IMR-90 (cell line): ENCODE measurements around the gene MOAP1.

Experiments used
- BHLHE40 ChIP-seq: fragments of 150-350 bp; IDR thresholded peaks from 2 replicates; pipeline ENCODE4 v1.6.1; 2016; ENCODE audit warnings: mild to moderate bottlenecking, low read depth, low read length
- CHD1 ChIP-seq: IDR thresholded peaks from 2 replicates; pipeline ENCODE4 v1.6.1; 2012; ENCODE audit warnings: low read depth, low read length, improper control_type of control experiment
- MAFK ChIP-seq: IDR thresholded peaks from 2 replicates; pipeline ENCODE4 v1.6.1; 2012; ENCODE audit warnings: low read depth, low read length, improper control_type of control experiment
- MAZ ChIP-seq: IDR thresholded peaks from 2 replicates; pipeline ENCODE4 v1.6.1; 2012; ENCODE audit warnings: low read depth, mild to moderate bottlenecking, low read length, improper control_type of control experiment, moderate library complexity, borderline replicate concordance
- MXI1 ChIP-seq: IDR thresholded peaks from 2 replicates; pipeline ENCODE4 v1.6.1; 2012; ENCODE audit warnings: low read depth, mild to moderate bottlenecking, low read length, moderate library complexity, borderline replicate concordance
- POLR2A ChIP-seq: IDR thresholded peaks from 2 replicates; pipeline ENCODE4 v1.6.1; 2012; ENCODE audit warnings: mild to moderate bottlenecking, low read depth, low read length
- RAD21 ChIP-seq: IDR thresholded peaks from 2 replicates; pipeline ENCODE4 v1.6.1; 2012; ENCODE audit warnings: low read length, improper control_type of control experiment
- RCOR1 ChIP-seq: IDR thresholded peaks from 2 replicates; pipeline ENCODE4 v1.6.1; 2012; ENCODE audit warnings: mild to moderate bottlenecking, low read length, improper control_type of control experiment; ENCODE audit not compliant: insufficient replicate concordance
- RFX5 ChIP-seq: IDR thresholded peaks from 2 replicates; pipeline ENCODE4 v1.8.0; 2012; ENCODE audit warnings: low read depth, mild to moderate bottlenecking, low read length, moderate library complexity
- SMC3 ChIP-seq: fragments of 150-350 bp; IDR thresholded peaks from 2 replicates; pipeline ENCODE4 v1.6.1; 2016; ENCODE audit warnings: low read depth, mild to moderate bottlenecking, antibody characterized with exemption, low read length, moderate library complexity
- TF ChIP-seq, protein P1 (sequence below): conservative IDR thresholded peaks from 2 replicates; pipeline ENCODE4 v1.5.1; 2012; ENCODE audit warnings: mild to moderate bottlenecking, low read depth, low read length, improper control_type of control experiment
- TF ChIP-seq, protein P2 (sequence below): fragments of 150-350 bp; IDR thresholded peaks from 2 replicates; pipeline ENCODE4 v1.6.1; 2017; ENCODE audit warnings: mild to moderate bottlenecking, antibody characterized with exemption, low read length, low read depth

DNA sequence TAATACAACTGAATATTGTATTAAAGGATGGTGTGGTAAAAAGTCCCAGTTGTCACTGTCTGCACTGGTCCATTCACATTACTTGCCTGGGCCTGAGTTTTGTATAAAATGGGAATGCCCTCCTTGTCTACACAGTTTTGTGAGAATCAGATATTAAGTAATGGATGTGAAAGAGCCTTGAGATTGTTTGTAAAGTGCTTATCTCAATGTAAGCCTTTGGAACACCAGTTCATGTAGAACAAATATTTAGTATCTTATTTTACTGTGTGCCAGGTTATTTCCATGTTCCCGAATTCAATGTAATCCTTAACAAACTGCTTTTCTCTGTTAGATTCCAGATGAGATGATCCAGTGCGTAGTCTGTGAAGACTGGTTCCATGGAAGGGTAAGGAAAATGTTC lies 29.9 kb upstream of the MOAP1 start:
- TF ChIP-seq, protein P1, sequence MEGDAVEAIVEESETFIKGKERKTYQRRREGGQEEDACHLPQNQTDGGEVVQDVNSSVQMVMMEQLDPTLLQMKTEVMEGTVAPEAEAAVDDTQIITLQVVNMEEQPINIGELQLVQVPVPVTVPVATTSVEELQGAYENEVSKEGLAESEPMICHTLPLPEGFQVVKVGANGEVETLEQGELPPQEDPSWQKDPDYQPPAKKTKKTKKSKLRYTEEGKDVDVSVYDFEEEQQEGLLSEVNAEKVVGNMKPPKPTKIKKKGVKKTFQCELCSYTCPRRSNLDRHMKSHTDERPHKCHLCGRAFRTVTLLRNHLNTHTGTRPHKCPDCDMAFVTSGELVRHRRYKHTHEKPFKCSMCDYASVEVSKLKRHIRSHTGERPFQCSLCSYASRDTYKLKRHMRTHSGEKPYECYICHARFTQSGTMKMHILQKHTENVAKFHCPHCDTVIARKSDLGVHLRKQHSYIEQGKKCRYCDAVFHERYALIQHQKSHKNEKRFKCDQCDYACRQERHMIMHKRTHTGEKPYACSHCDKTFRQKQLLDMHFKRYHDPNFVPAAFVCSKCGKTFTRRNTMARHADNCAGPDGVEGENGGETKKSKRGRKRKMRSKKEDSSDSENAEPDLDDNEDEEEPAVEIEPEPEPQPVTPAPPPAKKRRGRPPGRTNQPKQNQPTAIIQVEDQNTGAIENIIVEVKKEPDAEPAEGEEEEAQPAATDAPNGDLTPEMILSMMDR: no peak
- TF ChIP-seq MXI1 (no peak), MAZ (no peak), MAFK (no peak), POLR2A (no peak), SMC3 (no peak), CHD1 (no peak), RAD21 (no peak), RCOR1 (no peak), BHLHE40 (no peak), RFX5 (no peak)
- TF ChIP-seq, protein P2, sequence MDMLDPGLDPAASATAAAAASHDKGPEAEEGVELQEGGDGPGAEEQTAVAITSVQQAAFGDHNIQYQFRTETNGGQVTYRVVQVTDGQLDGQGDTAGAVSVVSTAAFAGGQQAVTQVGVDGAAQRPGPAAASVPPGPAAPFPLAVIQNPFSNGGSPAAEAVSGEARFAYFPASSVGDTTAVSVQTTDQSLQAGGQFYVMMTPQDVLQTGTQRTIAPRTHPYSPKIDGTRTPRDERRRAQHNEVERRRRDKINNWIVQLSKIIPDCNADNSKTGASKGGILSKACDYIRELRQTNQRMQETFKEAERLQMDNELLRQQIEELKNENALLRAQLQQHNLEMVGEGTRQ: no peak
